Stimulated activated effector memory CD8-positive, alpha-beta T cell treated with anti-CD3 and anti-CD28 coated beads, Interleukin-12 subunit alpha, Interleukin-12 subunit beta, amount 100 ng/mL, for 72 hours (primary cell): ENCODE data around the gene PRKCSH.

Experiments
- ATAC-seq: fragments of 150-1000 bp; cut with Tn5 transposase; 2 replicates; pipeline ENCODE4 v1.10.0; 2021
- DNase-seq, 2 donors: peaks; one replicate each; pipeline ENCODE4 v3.0.0; 2021 to 2022; ENCODE audit warnings: low spot score in 2 of 2
- H3K27ac Mint-ChIP-seq: one replicate; pipeline ENCODE4 v1.8.0; 2022; ENCODE audit warnings: mild to moderate bottlenecking, mixed read lengths
- H3K36me3 Mint-ChIP-seq: one replicate; pipeline ENCODE4 v1.8.0; 2022; ENCODE audit warnings: mild to moderate bottlenecking, mixed read lengths
- H3K4me1 Mint-ChIP-seq: one replicate; pipeline ENCODE4 v1.8.0; 2022; ENCODE audit warnings: mixed read lengths
- H3K4me3 Mint-ChIP-seq: one replicate; pipeline ENCODE4 v1.8.0; 2022; ENCODE audit warnings: mild to moderate bottlenecking, mixed read lengths
- H3K9me3 Mint-ChIP-seq: one replicate; pipeline ENCODE4 v1.8.0; 2022; ENCODE audit warnings: mixed read lengths

PRKCSH gene

GRCh38 chr19:11475861-11476260 lies 40.4 kb downstream of the PRKCSH start:
- ATAC-seq, result no peak
- Mint-ChIP-seq H3K27ac (no peak overlapping the region), H3K4me3 (no peak overlapping the region), H3K4me1 (peaks cover 12% of the 10 kb centered on the region), H3K36me3 (no peaks in the 10 kb centered on the region), H3K9me3 (no peaks in the 10 kb centered on the region)
- DNase-seq, result no peak

GRCh38 chr19:11478167-11479089 lies 43.0 kb downstream of the PRKCSH start:
- ATAC-seq (no peak), DNase-seq (no peak)
- Mint-ChIP-seq H3K36me3 (peaks cover 15% of the 10 kb centered on the region), H3K4me1 (peaks cover 34% of the 10 kb centered on the region), H3K4me3 (peak overlapping the region; percentile 31), H3K27ac (no peak overlapping the region), H3K9me3 (no peaks in the 10 kb centered on the region)

- peak overlapping the region; percentile 31 for H3K4me3 Mint-ChIP-seq
- no peak overlapping the region for H3K27ac Mint-ChIP-seq
- peak in 1 of 2 donors; percentile 25 for DNase-seq
- ATAC-seq, result no peak
- no peaks in the 10 kb centered on the region for H3K9me3 Mint-ChIP-seq
- H3K4me1 Mint-ChIP-seq, result peaks cover 34% of the 10 kb centered on the region
- peaks cover 15% of the 10 kb centered on the region for H3K36me3 Mint-ChIP-seq
These were observed 43.9 kb downstream of the PRKCSH start for GRCh38 chr19:11479090-11479897.

- Mint-ChIP-seq H3K36me3 (peaks cover 15% of the 10 kb centered on the region), H3K27ac (no peak overlapping the region), H3K4me1 (peaks cover 34% of the 10 kb centered on the region), H3K9me3 (no peaks in the 10 kb centered on the region), H3K4me3 (no peak overlapping the region)
- DNase-seq, result no peak
- ATAC-seq, result no peak
These were observed 44.7 kb downstream of the PRKCSH start for GRCh38 chr19:11479898-11480714.

- DNase-seq (no peak), ATAC-seq (no peak)
- Mint-ChIP-seq H3K36me3 (peaks cover 15% of the 10 kb centered on the region), H3K9me3 (no peaks in the 10 kb centered on the region), H3K4me3 (peak within 1 kb of the TSS; percentile 79), H3K4me1 (peaks cover 34% of the 10 kb centered on the region), H3K27ac (peak within 1 kb of the TSS; percentile 89)
These were observed 45.5 kb downstream of the PRKCSH start, which contains the start of gene ELAVL3 for GRCh38 chr19:11480715-11481533. Gene ELAVL3 (minus strand): TSS chr19:11481046. CDS start chr19:11480608, 438 bp downstream.

GRCh38 chr19:11481534-11482383 lies 46.3 kb downstream of the PRKCSH start:
- peaks cover 34% of the 10 kb centered on the region for H3K4me1 Mint-ChIP-seq
- peak overlapping the region; percentile 89 for H3K27ac Mint-ChIP-seq
- ATAC-seq (peak; percentile 91), DNase-seq (peak; percentile 67 to 86)
- no peaks in the 10 kb centered on the region for H3K9me3 Mint-ChIP-seq
- peak overlapping the region; percentile 79 for H3K4me3 Mint-ChIP-seq
- H3K36me3 Mint-ChIP-seq, result peaks cover 15% of the 10 kb centered on the region

GRCh38 chr19:11482384-11483050 lies 47.1 kb downstream of the PRKCSH start:
- Mint-ChIP-seq H3K4me1 (peaks cover 34% of the 10 kb centered on the region), H3K36me3 (peaks cover 15% of the 10 kb centered on the region), H3K27ac (peak overlapping the region; percentile 89), H3K4me3 (peak overlapping the region; percentile 79), H3K9me3 (no peaks in the 10 kb centered on the region)
- peak; percentile 93 to 94 for DNase-seq
- ATAC-seq, result peak; percentile 82

GRCh38 chr19:11483366-11484111 lies 48.1 kb downstream of the PRKCSH start:
- Mint-ChIP-seq H3K4me1 (peaks cover 31% of the 10 kb centered on the region), H3K9me3 (no peaks in the 10 kb centered on the region), H3K36me3 (peaks cover 15% of the 10 kb centered on the region), H3K4me3 (peak overlapping the region; percentile 79), H3K27ac (peak overlapping the region; percentile 89)
- ATAC-seq, result no peak
- no peak for DNase-seq

- H3K36me3 Mint-ChIP-seq, result peaks cover 25% of the 10 kb centered on the region
- DNase-seq (no peak), ATAC-seq (no peak)
- peaks cover 22% of the 10 kb centered on the region for H3K4me1 Mint-ChIP-seq
- no peak overlapping the region for H3K27ac Mint-ChIP-seq
- no peak overlapping the region for H3K4me3 Mint-ChIP-seq
- H3K9me3 Mint-ChIP-seq, result no peaks in the 10 kb centered on the region
These were observed 49.9 kb downstream of the PRKCSH start for GRCh38 chr19:11485245-11485837.

GRCh38 chr19:11486661-11487503 lies 51.4 kb downstream of the PRKCSH start:
- H3K4me3 Mint-ChIP-seq, result no peak overlapping the region
- H3K4me1 Mint-ChIP-seq, result peaks cover 19% of the 10 kb centered on the region
- no peaks in the 10 kb centered on the region for H3K9me3 Mint-ChIP-seq
- DNase-seq (no peak), ATAC-seq (no peak)
- H3K27ac Mint-ChIP-seq, result no peak overlapping the region
- H3K36me3 Mint-ChIP-seq, result peaks cover 35% of the 10 kb centered on the region

GRCh38 chr19:11489378-11489777 lies 53.9 kb downstream of the PRKCSH start:
- Mint-ChIP-seq H3K4me1 (peaks cover 6% of the 10 kb centered on the region), H3K27ac (peak overlapping the region; percentile 80), H3K9me3 (no peaks in the 10 kb centered on the region), H3K36me3 (peaks cover 40% of the 10 kb centered on the region), H3K4me3 (no peak overlapping the region)
- no peak for ATAC-seq
- no peak for DNase-seq
